Ovary (tissue), 3 donors: ENCODE data around the gene GREB1L.

ENCODE experiments used
- CTCF ChIP-seq, 3 donors: fragments of 450-650 bp in 2 of 3; fragments of 200-600 bp in 1 of 3; IDR thresholded peaks; one replicate each; pipeline versions ENCODE4 v1.5.1 to v1.8.0; 2016 to 2022; ENCODE audit warnings: antibody characterized with exemption in 3 of 3, mild to moderate bottlenecking in 1 of 3
- POLR2A ChIP-seq: fragments of 450-650 bp; IDR thresholded peaks from one replicate; pipeline ENCODE4 v1.6.1; 2017; ENCODE audit warnings: antibody characterized with exemption, mild to moderate bottlenecking, moderate library complexity
- donor health status: DM: no; HTN: no; CAD: no.

- TF ChIP-seq CTCF (IDR thresholded peaks at IDR 0.05) (no peak), POLR2A (no peak)
These were observed 39.6 kb downstream of the GREB1L start for GRCh38 chr18:21281603-21282002.
